HCT116 (cell line): Measurements from ENCODE around the gene CTTNBP2. TPM values are rescaled to one million over a fixed set of nuclear protein-coding genes. Genes with fewer than 3 reads are reported as not detected.

Experiments used
- ATAC-seq: fragments of 200-7000 bp; cut with Tn5 transposase; 2 replicates; pipeline ENCODE4 v1.9.1; 2020; ENCODE audit warnings: mild to moderate bottlenecking, moderate library complexity
- BruUV-seq: library from RNA; stranded (reverse); fragments of 400-500 nt; replicated peaks from 2 replicates; lab custom pipeline; 2021; lab: Mats Ljungman, UMichigan
- CTCF ChIA-PET: fragments of 300-600 bp; sonication (Branson Sonifier 250); formaldehyde crosslinking; loops from one replicate; lab custom pipeline; 2021; ENCODE audit warnings: antibody characterized with exemption; lab: Charles Lee
- POLR2A ChIA-PET: fragments of 300-600, 350-600 bp; sonication (Branson Sonifier 250); formaldehyde crosslinking; loops from one replicate; lab custom pipeline; 2021; ENCODE audit warnings: antibody characterized with exemption; lab: Charles Lee
- RAD21 ChIA-PET, 2 experiments: fragments of 300-600 bp; sonication (Branson Sonifier 250); formaldehyde crosslinking; loops; one replicate each; lab custom pipeline; 2023; ENCODE audit warnings: low total read pairs in 2 of 2; ENCODE audit not compliant: uncharacterized antibody in 2 of 2, unreplicated experiment in 2 of 2, low non-redundant PET in 1 of 2; lab: Charles Lee
- DNase-seq: peaks from one replicate; pipeline ENCODE4 v3.0.0-alpha.2; 2010; ENCODE audit warnings: low read depth, low spot score
- H2AFZ ChIP-seq: fragments of 200-600 bp; shearing (Covaris generic), sonication (generic); 2 replicates; pipeline ENCODE4 v1.6.1; 2017; ENCODE audit warnings: low read depth, mixed run types, mixed read lengths, antibody characterized with exemption, low read length; ENCODE audit not compliant: poor library complexity, severe bottlenecking
- H3K27ac ChIP-seq: 2 replicates; pipeline ENCODE4 v1.5.1; 2012; ENCODE audit warnings: low read depth, low read length
- H3K27me3 ChIP-seq: fragments of 200-600 bp; sonication (generic); 2 replicates; pipeline ENCODE4 v1.6.1; 2016; ENCODE audit warnings: mixed run types, low read length, mixed read lengths; ENCODE audit not compliant: insufficient read depth
- H3K36me3 ChIP-seq, 2 experiments: fragments of 200-500 bp in 1 of 2; fragments of 200-600 bp in 1 of 2; sonication (Bioruptor generic) in 1 of 2; sonication (generic) in 1 of 2; 2 replicates each; pipeline versions ENCODE4 v1.5.1 to v1.6.1; 2014 to 2016; ENCODE audit warnings: low read length in 2 of 2, inconsistent platforms in 1 of 2, mixed read lengths in 1 of 2, mixed run types in 1 of 2; ENCODE audit not compliant: insufficient read depth in 2 of 2, control insufficient read depth in 1 of 2
- H3K4me1 ChIP-seq, 2 experiments: fragments of 200-600 bp in 1 of 2; sonication (generic) in 1 of 2; 2 replicates each; pipeline versions ENCODE4 v1.5.1 to v1.6.1; 2012 to 2017; ENCODE audit warnings: low read length in 2 of 2, inconsistent platforms in 1 of 2, mild to moderate bottlenecking in 1 of 2, mixed read lengths in 1 of 2, mixed run types in 1 of 2, moderate library complexity in 1 of 2; ENCODE audit not compliant: insufficient read depth in 2 of 2, control insufficient read depth in 1 of 2
- H3K4me2 ChIP-seq: fragments of 200-600 bp; sonication (generic); 2 replicates; pipeline ENCODE4 v1.6.1; 2017; ENCODE audit warnings: mixed run types, low read length, mixed read lengths
- H3K4me3 ChIP-seq, 2 experiments: fragments of 200-600 bp in 1 of 2; sonication (generic) in 1 of 2; replicated peaks in 1 of 2; 2 replicates each; pipeline ENCODE4 v1.5.1; 2011 to 2016; ENCODE audit warnings: low read length in 2 of 2, control low read depth in 1 of 2, low read depth in 1 of 2, mild to moderate bottlenecking in 1 of 2, mixed read lengths in 1 of 2, mixed run types in 1 of 2
- H3K79me2 ChIP-seq: fragments of 200-600 bp; sonication (generic); 2 replicates; pipeline ENCODE4 v1.6.1; 2017; ENCODE audit warnings: mild to moderate bottlenecking, mixed run types, low read length, moderate library complexity, mixed read lengths; ENCODE audit not compliant: insufficient read depth
- H3K9ac ChIP-seq: fragments of 200-600 bp; sonication (generic); 2 replicates; pipeline ENCODE4 v1.6.1; 2016; ENCODE audit warnings: low read length, mixed read lengths
- H3K9me2 ChIP-seq: fragments of 200-600 bp; sonication (generic), shearing (Covaris generic); 2 replicates; pipeline ENCODE4 v1.6.1; 2017; ENCODE audit warnings: mixed run types, mild to moderate bottlenecking, moderate library complexity; ENCODE audit not compliant: insufficient read depth
- H3K9me3 ChIP-seq, 2 experiments: fragments of 200-500 bp in 1 of 2; fragments of 200-600 bp in 1 of 2; sonication (Bioruptor generic) in 1 of 2; sonication (generic) in 1 of 2; 2 replicates each; pipeline ENCODE4 v1.6.1; 2014 to 2017; ENCODE audit warnings: low read length in 2 of 2, mixed read lengths in 2 of 2, inconsistent platforms in 1 of 2, low read depth in 1 of 2, mild to moderate bottlenecking in 1 of 2, mixed run types in 1 of 2, moderate library complexity in 1 of 2; ENCODE audit not compliant: control insufficient read depth in 1 of 2, insufficient read depth in 1 of 2
- H4K20me1 ChIP-seq: fragments of 200-600 bp; sonication (generic), shearing (Covaris generic); 2 replicates; pipeline ENCODE4 v1.6.1; 2017; ENCODE audit warnings: mixed run types, mild to moderate bottlenecking, moderate library complexity; ENCODE audit not compliant: insufficient read depth
- ATF3 ChIP-seq: IDR thresholded peaks from 2 replicates; pipeline ENCODE4 v1.6.1; 2012
- CEBPB ChIP-seq: IDR thresholded peaks from 2 replicates; pipeline ENCODE4 v1.6.1; 2012; ENCODE audit warnings: low read depth
- ELF1 ChIP-seq: IDR thresholded peaks from 2 replicates; pipeline ENCODE4 v1.6.1; 2012; ENCODE audit warnings: low read depth, borderline replicate concordance
- EZH2 ChIP-seq: fragments of 200-600 bp; sonication (generic); IDR thresholded peaks from 2 replicates; pipeline ENCODE4 v1.6.1; 2017; ENCODE audit warnings: antibody characterized with exemption, mixed run types
- EZH2phosphoT487 ChIP-seq: fragments of 200-600 bp; IDR thresholded peaks from 2 replicates; pipeline ENCODE4 v1.6.1; 2018; ENCODE audit warnings: antibody characterized with exemption, borderline replicate concordance
- FOSL1 ChIP-seq: IDR thresholded peaks from 2 replicates; pipeline ENCODE4 v1.6.1; 2012; ENCODE audit warnings: low read depth
- JUND ChIP-seq: IDR thresholded peaks from 2 replicates; pipeline ENCODE4 v1.6.1; 2012
- MAX ChIP-seq: IDR thresholded peaks from 2 replicates; pipeline ENCODE4 v1.6.1; 2012
- POLR2A ChIP-seq: IDR thresholded peaks from 2 replicates; pipeline ENCODE4 v1.7.0; 2011; ENCODE audit warnings: borderline replicate concordance; ENCODE audit not compliant: insufficient read depth, insufficient read length; ENCODE audit errors: extremely low read depth
- POLR2AphosphoS5 ChIP-seq: IDR thresholded peaks from 2 replicates; pipeline ENCODE4 v1.6.1; 2011; ENCODE audit warnings: mild to moderate bottlenecking, low read depth, low read length, moderate library complexity
- RAD21 ChIP-seq: IDR thresholded peaks from 2 replicates; pipeline ENCODE4 v1.6.1; 2012; ENCODE audit warnings: low read depth, mild to moderate bottlenecking
- REST ChIP-seq: IDR thresholded peaks from 2 replicates; pipeline ENCODE4 v1.6.1; 2012; ENCODE audit warnings: low read depth
- TCF7L2 ChIP-seq: IDR thresholded peaks from 2 replicates; pipeline ENCODE4 v1.7.0; 2011; ENCODE audit warnings: borderline replicate concordance, inconsistent platforms; ENCODE audit not compliant: insufficient read depth, insufficient read length; ENCODE audit errors: extremely low read depth
- ZBTB33 ChIP-seq: IDR thresholded peaks from 2 replicates; pipeline ENCODE4 v1.6.1; 2011; ENCODE audit warnings: mild to moderate bottlenecking, low read length, moderate library complexity; ENCODE audit not compliant: insufficient replicate concordance; ENCODE audit errors: extremely low read depth
- intact Hi-C: fragments of 100-400 bp; cut with micrococcal nuclease; formaldehyde crosslinking; loops from 2 replicates; pipeline ENCODE4 v1.10.0; 2022
- total RNA-seq: library from RNA; stranded (reverse); gene quantifications from one replicate; pipeline ENCODE4 v1.2.1, GENCODE V29; 2021; ENCODE audit not compliant: unreplicated experiment

The CTTNBP2 gene
- total RNA-seq, 1 experiment from 2014 or later: 5.4 TPM

GRCh38 chr7:117809958-117810357, 63.3 kb downstream of the CTTNBP2 start:
- Histone ChIP-seq H3K27me3 (no peaks in the 10 kb centered on the region), H3K79me2 (no peaks in the 10 kb centered on the region), H4K20me1 (no peaks in the 10 kb centered on the region), H3K36me3 (no peaks in the 10 kb centered on the region), H3K4me3 (no peak overlapping the region), H2AFZ (no peak overlapping the region), H3K9ac (no peak overlapping the region), H3K4me1 (no peaks in the 10 kb centered on the region), H3K4me2 (no peak overlapping the region)
- ATAC-seq (no peak), DNase-seq (no peak)
- ChIA-PET POLR2A (no interaction called here), CTCF (no interaction called here), RAD21 (no interaction called here)
- BruUV-seq: no TSS peak
- intact Hi-C loops: no loop called here
- TF ChIP-seq RAD21 (no peak), ELF1 (no peak), EZH2phosphoT487 (no peak), TCF7L2 (no peak)
- TF ChIP-seq, all 23 proteins: peak for 0
- H3K27ac ChIP-seq: no peak overlapping the region
- no peaks in the 10 kb centered on the region for H3K9me2 ChIP-seq
- H3K9me3 ChIP-seq: no peaks in the 10 kb centered on the region

- CTCF ChIA-PET: no interaction called here
- Histone ChIP-seq H3K9me3 (no peaks in the 10 kb centered on the region), H3K9ac (no peak overlapping the region), H3K4me3 (no peak overlapping the region), H3K4me2 (no peak overlapping the region), H3K27ac (no peak overlapping the region), H3K79me2 (no peaks in the 10 kb centered on the region), H4K20me1 (no peaks in the 10 kb centered on the region), H3K27me3 (no peaks in the 10 kb centered on the region), H3K9me2 (no peaks in the 10 kb centered on the region), H3K4me1 (no peaks in the 10 kb centered on the region), H3K36me3 (no peaks in the 10 kb centered on the region), H2AFZ (no peak overlapping the region)
- ATAC-seq: no peak
- DNase-seq: no peak
- BruUV-seq: no TSS peak
- POLR2A ChIA-PET: no interaction called here
- intact Hi-C loops: no loop called here
- RAD21 ChIA-PET: no interaction called here
- TF ChIP-seq FOSL1 (no peak), JUND (no peak), ZBTB33 (no peak), POLR2A (no peak), ELF1 (no peak), TCF7L2 (no peak), POLR2AphosphoS5 (no peak), REST (no peak), MAX (no peak), CEBPB (no peak), ATF3 (no peak), EZH2 (no peak)
Measured at GRCh38 chr7:117808910-117809705, 64.1 kb downstream of the CTTNBP2 start.
